Nephron (organoid): ENCODE measurements around the gene NDFIP1.

ENCODE experiments used
- H3K27ac Mint-ChIP-seq, 3 experiments: 2 replicates each; pipeline ENCODE4 v1.8.0; 2020; ENCODE audit warnings: mixed read lengths in 3 of 3, mild to moderate bottlenecking in 2 of 3, moderate library complexity in 1 of 3
- H3K27me3 Mint-ChIP-seq: 2 replicates; pipeline ENCODE4 v1.8.0; 2021; ENCODE audit warnings: low read depth, mild to moderate bottlenecking, moderate library complexity, mixed read lengths
- H3K36me3 Mint-ChIP-seq: 2 replicates; pipeline ENCODE4 v1.8.0; 2020; ENCODE audit warnings: low read depth, mixed read lengths
- H3K4me1 Mint-ChIP-seq: 2 replicates; pipeline ENCODE4 v1.8.0; 2020; ENCODE audit warnings: mixed read lengths
- H3K4me3 Mint-ChIP-seq, 3 experiments: 2 replicates each; pipeline ENCODE4 v1.8.0; 2020; ENCODE audit warnings: mild to moderate bottlenecking in 3 of 3, mixed read lengths in 3 of 3, moderate library complexity in 2 of 3
- H3K9me3 Mint-ChIP-seq: 2 replicates; pipeline ENCODE4 v1.8.0; 2020; ENCODE audit warnings: mixed read lengths
- CTCF ChIP-seq, 3 experiments: fragments of 200-600 bp; sonication (generic); IDR thresholded peaks; one replicate each; pipeline ENCODE4 v1.5.0; 2021; ENCODE audit warnings: antibody characterized with exemption in 3 of 3; ENCODE audit not compliant: unreplicated experiment in 3 of 3

The NDFIP1 gene

GRCh38 chr5:142156839-142157463 lies 48.4 kb downstream of the NDFIP1 start:
- Mint-ChIP-seq H3K36me3 (peaks cover 8% of the 10 kb centered on the region), H3K4me1 (peaks cover 18% of the 10 kb centered on the region), H3K27ac (no peak overlapping the region), H3K27me3 (no peaks in the 10 kb centered on the region), H3K9me3 (no peaks in the 10 kb centered on the region), H3K4me3 (no peak overlapping the region)
- no peak for TF ChIP-seq CTCF (IDR thresholded peaks at IDR 0.05; ENCODE audit: unreplicated experiment in 3 of 3)

- peaks cover 2% of the 10 kb centered on the region for H3K36me3 Mint-ChIP-seq
- no peaks in the 10 kb centered on the region for H3K9me3 Mint-ChIP-seq
- H3K4me3 Mint-ChIP-seq, result no peak overlapping the region
- H3K27ac Mint-ChIP-seq, result no peak overlapping the region
- TF ChIP-seq CTCF (IDR thresholded peaks at IDR 0.05; ENCODE audit: unreplicated experiment in 3 of 3), result no peak
- no peaks in the 10 kb centered on the region for H3K27me3 Mint-ChIP-seq
- peaks cover 9% of the 10 kb centered on the region for H3K4me1 Mint-ChIP-seq
Measured at GRCh38 chr5:142159354-142159753, 50.8 kb downstream of the NDFIP1 start.

GRCh38 chr5:142164315-142164714 lies 55.7 kb downstream of the NDFIP1 start:
- Mint-ChIP-seq H3K27me3 (no peaks in the 10 kb centered on the region), H3K27ac (no peak overlapping the region), H3K9me3 (no peaks in the 10 kb centered on the region), H3K4me3 (no peak overlapping the region), H3K4me1 (peaks cover 14% of the 10 kb centered on the region), H3K36me3 (no peaks in the 10 kb centered on the region)
- no peak for TF ChIP-seq CTCF (IDR thresholded peaks at IDR 0.05; ENCODE audit: unreplicated experiment in 3 of 3)

- H3K27ac Mint-ChIP-seq, result no peak overlapping the region
- no peak for TF ChIP-seq CTCF (IDR thresholded peaks at IDR 0.05; ENCODE audit: unreplicated experiment in 3 of 3)
- H3K9me3 Mint-ChIP-seq, result no peaks in the 10 kb centered on the region
- H3K36me3 Mint-ChIP-seq, result no peaks in the 10 kb centered on the region
- no peak overlapping the region for H3K4me3 Mint-ChIP-seq
- peaks cover 30% of the 10 kb centered on the region for H3K4me1 Mint-ChIP-seq
- H3K27me3 Mint-ChIP-seq, result peaks cover 3% of the 10 kb centered on the region
Measured at GRCh38 chr5:142166754-142167153, 58.2 kb downstream of the NDFIP1 start.

- Mint-ChIP-seq H3K4me3 (no peak overlapping the region), H3K27ac (no peak overlapping the region), H3K36me3 (no peaks in the 10 kb centered on the region), H3K4me1 (peaks cover 30% of the 10 kb centered on the region), H3K27me3 (peaks cover 3% of the 10 kb centered on the region), H3K9me3 (no peaks in the 10 kb centered on the region)
- no peak for TF ChIP-seq CTCF (IDR thresholded peaks at IDR 0.05; ENCODE audit: unreplicated experiment in 3 of 3)
Measured at GRCh38 chr5:142167458-142167857, 58.9 kb downstream of the NDFIP1 start.

GRCh38 chr5:142168365-142168764 lies 59.8 kb downstream of the NDFIP1 start:
- H3K27me3 Mint-ChIP-seq, result peaks cover 3% of the 10 kb centered on the region

More at GRCh38 chr5:142168365-142168764, 59.8 kb downstream of the NDFIP1 start:
- Mint-ChIP-seq H3K36me3 (no peaks in the 10 kb centered on the region), H3K27ac (no peak overlapping the region), H3K4me3 (no peak overlapping the region), H3K4me1 (peaks cover 30% of the 10 kb centered on the region), H3K9me3 (no peaks in the 10 kb centered on the region)
- no peak for TF ChIP-seq CTCF (IDR thresholded peaks at IDR 0.05; ENCODE audit: unreplicated experiment in 3 of 3)
